Measurements from ENCODE around the gene MMEL1.

MMEL1 gene

DNA sequence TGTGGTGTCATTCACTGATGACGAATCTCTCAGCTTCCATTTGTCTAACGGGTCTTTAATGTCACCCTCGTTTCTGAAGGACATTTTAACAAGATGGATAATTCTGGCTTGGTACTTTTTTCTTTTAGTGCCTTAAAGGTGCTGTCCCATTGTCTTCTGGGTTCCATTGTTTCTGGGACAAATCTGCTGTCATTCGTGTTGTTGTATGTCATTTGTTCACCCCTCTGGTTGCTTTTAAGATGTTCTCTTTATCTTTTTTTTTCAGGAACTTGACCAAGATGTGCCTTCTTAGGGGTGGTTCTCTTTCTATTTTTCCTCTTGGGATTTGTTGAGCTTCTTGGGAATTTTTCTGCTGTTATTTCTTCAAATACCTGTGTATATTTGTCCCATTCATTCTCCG, 14.0 kb upstream of the MMEL1 start:
- TF ChIP-seq ZFX (IDR thresholded peaks at IDR 0.05; ENCODE audit: borderline replicate concordance), result no peak
- TF ChIP-seq, protein P1, sequence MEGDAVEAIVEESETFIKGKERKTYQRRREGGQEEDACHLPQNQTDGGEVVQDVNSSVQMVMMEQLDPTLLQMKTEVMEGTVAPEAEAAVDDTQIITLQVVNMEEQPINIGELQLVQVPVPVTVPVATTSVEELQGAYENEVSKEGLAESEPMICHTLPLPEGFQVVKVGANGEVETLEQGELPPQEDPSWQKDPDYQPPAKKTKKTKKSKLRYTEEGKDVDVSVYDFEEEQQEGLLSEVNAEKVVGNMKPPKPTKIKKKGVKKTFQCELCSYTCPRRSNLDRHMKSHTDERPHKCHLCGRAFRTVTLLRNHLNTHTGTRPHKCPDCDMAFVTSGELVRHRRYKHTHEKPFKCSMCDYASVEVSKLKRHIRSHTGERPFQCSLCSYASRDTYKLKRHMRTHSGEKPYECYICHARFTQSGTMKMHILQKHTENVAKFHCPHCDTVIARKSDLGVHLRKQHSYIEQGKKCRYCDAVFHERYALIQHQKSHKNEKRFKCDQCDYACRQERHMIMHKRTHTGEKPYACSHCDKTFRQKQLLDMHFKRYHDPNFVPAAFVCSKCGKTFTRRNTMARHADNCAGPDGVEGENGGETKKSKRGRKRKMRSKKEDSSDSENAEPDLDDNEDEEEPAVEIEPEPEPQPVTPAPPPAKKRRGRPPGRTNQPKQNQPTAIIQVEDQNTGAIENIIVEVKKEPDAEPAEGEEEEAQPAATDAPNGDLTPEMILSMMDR (IDR thresholded peaks at IDR 0.05), result no peak
- H3K27ac ChIP-seq, result no peak overlapping the region

DNA sequence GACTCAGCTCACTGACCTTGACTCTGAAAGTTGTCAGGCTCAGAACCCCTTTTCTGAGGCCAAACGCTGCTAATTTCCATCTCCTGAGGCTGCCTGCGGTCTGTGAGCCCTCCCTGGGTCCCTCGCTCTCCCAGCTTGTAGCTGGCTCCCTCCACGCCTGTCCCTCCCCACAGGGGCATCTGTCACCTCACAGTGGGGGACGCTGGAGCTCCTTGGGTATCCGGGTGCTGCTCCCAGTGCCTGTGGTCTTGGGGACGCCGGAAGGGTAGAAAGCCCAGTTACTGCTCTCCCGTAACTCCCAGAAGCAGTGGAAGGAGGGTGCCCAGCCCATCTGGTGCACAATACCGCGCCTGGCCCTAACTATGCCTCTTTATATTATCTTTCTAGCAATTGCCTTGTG, 13.0 kb upstream of the MMEL1 start:
- H3K27ac ChIP-seq, result no peak overlapping the region
- TF ChIP-seq, protein P1 (IDR thresholded peaks at IDR 0.05), result no peak
- no peak for TF ChIP-seq ZFX (IDR thresholded peaks at IDR 0.05; ENCODE audit: borderline replicate concordance)

DNA sequence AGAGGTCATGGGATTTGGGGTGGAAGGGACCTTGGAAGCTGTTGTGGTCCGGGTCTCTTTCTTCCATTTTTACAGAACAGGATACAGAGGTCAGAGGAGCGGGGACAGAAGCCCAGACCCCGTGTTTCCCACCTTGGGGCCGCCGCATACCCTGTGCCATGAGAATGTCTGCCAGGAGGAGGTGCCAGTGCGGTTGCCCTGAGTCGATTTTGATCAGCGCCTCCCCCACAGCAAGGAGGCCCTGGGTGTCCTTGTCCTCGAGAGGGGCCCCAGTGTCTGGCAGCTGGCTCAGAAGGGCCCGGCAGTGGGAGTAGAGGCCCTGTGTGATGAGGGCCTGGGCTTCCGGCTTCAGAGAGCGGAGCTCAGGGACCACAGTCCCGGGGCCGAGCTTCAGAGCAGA, 12.3 kb upstream of the MMEL1 start:
- no peak overlapping the region for H3K27ac ChIP-seq
- no peak for TF ChIP-seq ZFX (IDR thresholded peaks at IDR 0.05; ENCODE audit: borderline replicate concordance)
- TF ChIP-seq, protein P1 (IDR thresholded peaks at IDR 0.05), result no peak

DNA sequence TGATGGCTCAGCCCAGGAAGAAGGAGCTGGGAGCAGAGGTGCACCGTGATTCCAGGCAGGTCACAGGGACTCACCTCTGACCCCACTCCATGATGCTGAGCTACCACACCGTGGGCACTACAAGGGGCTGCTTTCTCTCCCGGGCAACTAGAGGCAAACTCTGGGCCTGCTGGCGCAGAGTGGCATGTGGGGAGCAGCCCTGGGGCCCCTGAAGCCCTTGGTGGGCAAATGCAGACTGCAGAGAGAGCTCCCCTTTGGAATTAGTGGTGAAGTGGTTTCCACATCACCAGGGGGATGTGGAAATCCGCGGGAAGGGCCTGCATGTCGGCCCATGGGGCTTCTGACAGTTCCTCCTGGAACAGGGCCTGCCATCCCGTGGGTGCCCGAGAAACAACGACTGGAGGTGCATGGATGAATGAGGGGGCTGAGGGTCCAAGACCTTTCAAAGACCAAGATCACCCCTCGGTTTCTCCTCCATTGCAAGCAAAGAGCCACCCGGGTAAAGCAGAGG, 11.8 kb upstream of the MMEL1 start:
- no peak overlapping the region for H3K27ac ChIP-seq
- no peak for TF ChIP-seq ZFX (IDR thresholded peaks at IDR 0.05; ENCODE audit: borderline replicate concordance)
- TF ChIP-seq, protein P1 (IDR thresholded peaks at IDR 0.05), result no peak

DNA sequence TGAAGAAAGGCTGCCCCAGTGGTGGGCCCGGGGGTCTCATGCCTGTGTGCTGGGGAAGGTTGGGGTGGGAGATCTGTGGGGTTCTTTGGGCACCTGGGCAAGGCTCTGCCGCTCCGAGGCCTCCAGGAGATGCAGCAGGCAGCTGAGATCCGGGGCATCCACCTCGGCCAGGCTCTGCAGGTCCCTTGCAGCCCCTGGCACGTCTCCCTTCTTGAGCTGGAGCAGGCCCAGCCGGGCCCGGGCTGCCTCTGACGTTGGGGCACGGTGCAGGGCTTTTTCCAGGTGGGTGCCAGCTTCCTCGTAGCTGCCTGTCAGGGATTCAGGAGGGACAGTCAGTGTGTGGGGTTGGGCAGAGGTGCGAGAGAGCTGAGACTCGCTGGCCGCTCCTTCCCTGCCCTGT, 11.4 kb upstream of the MMEL1 start:
- TF ChIP-seq, protein P1 (IDR thresholded peaks at IDR 0.05), result no peak
- TF ChIP-seq ZFX (IDR thresholded peaks at IDR 0.05; ENCODE audit: borderline replicate concordance), result no peak
- H3K27ac ChIP-seq, result no peak overlapping the region

DNA sequence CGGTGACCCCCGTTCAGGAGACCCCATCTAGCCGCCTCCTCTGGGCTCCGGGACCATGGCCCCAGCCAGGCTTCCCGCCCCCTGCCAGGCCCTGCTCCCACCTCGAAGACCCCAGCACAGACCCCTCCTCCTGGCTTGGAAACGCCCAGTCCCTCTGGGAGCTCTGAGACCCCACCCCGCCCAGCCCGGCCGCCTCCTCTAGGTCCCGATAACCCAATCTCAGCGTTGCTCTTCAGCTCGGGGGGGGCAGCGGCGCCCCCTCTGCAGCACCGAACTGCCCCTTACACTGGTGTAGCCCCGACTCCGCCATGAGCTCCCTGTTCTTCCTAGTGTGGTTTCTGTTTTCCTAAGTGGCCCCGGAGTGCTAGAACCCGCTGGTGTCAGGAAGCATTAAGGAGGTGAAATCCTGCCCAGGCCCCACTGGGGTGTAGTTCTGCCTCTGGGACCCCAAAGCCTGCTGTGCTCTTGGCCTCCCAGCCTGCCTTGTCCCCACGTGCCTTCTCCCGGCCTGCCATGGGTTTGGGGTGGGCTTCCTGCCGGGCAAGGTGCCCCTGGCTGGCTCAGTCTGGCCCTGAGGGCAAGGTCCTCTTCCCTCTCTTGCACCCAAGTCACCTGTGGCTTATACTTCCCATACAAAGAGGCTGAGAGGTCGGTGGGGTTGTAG, 10.7 kb upstream of the MMEL1 start:
- no peak overlapping the region for H3K27ac ChIP-seq
- TF ChIP-seq, protein P1 (IDR thresholded peaks at IDR 0.05), result no peak
- TF ChIP-seq ZFX (IDR thresholded peaks at IDR 0.05; ENCODE audit: borderline replicate concordance), result no peak

DNA sequence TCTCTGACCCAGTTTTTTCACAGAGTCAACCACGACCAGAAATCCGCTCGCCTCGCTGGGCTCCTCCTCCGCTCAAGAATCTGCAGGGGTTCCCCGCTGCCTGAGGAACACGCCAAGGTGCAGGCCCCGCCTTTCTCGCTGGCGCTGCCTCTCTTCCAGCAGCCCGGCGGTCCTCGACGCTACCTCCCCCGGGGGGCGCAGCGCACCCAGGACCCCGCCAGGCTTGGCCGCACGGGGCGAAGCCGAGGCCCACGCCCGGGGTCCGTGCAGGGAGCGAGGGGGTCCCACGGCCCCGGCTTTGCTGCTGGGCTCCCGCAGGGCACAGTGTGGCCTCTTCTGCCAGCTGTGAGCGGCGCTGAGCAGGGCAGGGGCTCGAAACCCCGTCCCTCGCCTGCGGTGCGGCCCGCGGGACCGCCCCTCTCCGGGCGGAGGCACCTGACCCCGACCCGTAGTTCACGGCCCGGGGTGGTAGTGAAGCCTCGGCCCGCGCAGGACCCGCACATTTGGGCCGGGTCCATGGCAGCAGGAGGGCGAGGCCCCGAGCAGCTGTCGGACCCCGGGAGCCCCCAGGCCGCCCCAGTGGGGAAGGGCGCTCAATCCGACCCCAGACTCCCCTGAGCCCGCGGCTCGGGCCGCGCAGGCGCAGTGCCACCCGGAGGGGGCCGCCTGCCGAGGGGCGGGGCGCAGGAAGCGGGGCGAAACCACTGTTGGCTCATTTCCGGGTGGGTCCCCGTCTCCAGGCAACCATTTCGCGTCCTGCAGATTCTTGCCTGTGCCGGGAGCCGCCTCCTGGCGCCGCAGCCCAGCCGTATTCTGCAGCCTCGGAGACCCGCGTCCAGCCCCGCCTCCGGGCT, 10.0 kb upstream of the MMEL1 start:
- TF ChIP-seq, protein P1 (IDR thresholded peaks at IDR 0.05), result no peak
- no peak for TF ChIP-seq ZFX (IDR thresholded peaks at IDR 0.05; ENCODE audit: borderline replicate concordance)
- no peak overlapping the region for H3K27ac ChIP-seq
